IPS DF 6.9 (cell line): ENCODE data around the gene PTGIS.

Source experiments
- DNase-seq: peaks from one replicate; pipeline ENCODE4 v3.0.0-alpha.2; 2013; ENCODE audit warnings: low read depth, low spot score
- H3K27ac ChIP-seq: one replicate; pipeline ENCODE4 v1.5.1; 2013; ENCODE audit warnings: low read length, control low read depth
- H3K27me3 ChIP-seq: 2 replicates; pipeline ENCODE4 v1.6.1; 2013; ENCODE audit warnings: mild to moderate bottlenecking, low read length; ENCODE audit not compliant: control insufficient read depth, insufficient read depth
- H3K36me3 ChIP-seq: 2 replicates; pipeline ENCODE4 v1.6.1; 2013; ENCODE audit warnings: low read length; ENCODE audit not compliant: control insufficient read depth, insufficient read depth
- H3K4me1 ChIP-seq: 2 replicates; pipeline ENCODE4 v1.6.1; 2013; ENCODE audit warnings: low read length; ENCODE audit not compliant: control insufficient read depth, insufficient read depth
- H3K4me3 ChIP-seq: 2 replicates; pipeline ENCODE4 v1.5.1; 2013; ENCODE audit warnings: mild to moderate bottlenecking, low read length
- H3K9me3 ChIP-seq: 2 replicates; pipeline ENCODE4 v1.6.1; 2013; ENCODE audit warnings: low read length, inconsistent platforms; ENCODE audit not compliant: control insufficient read depth, insufficient read depth
- WGBS: extraction: QIAGEN DNeasy Blood & Tissue Kit; methylation state at CpG from one replicate; pipeline ENCODE4 v1.1.7; 2013; ENCODE audit warnings: mixed read lengths, missing lambda C conversion rate; ENCODE audit not compliant: insufficient read length, insufficient coverage; 5-methylcytosine and 5-hydroxymethylcytosine counted together

PTGIS gene

GRCh38 chr20:49489688-49490087, 78.2 kb downstream of the PTGIS start:
- WGBS, result no CpG with 5 or more reads among the region's 5 CpGs
- no peaks in the 10 kb centered on the region for H3K9me3 ChIP-seq
- H3K4me3 ChIP-seq, result no peak overlapping the region
- no peaks in the 10 kb centered on the region for H3K4me1 ChIP-seq
- no peak for DNase-seq
- H3K27ac ChIP-seq, result no peak overlapping the region
- no peaks in the 10 kb centered on the region for H3K36me3 ChIP-seq
- no peaks in the 10 kb centered on the region for H3K27me3 ChIP-seq

GRCh38 chr20:49486064-49486463, 81.9 kb downstream of the PTGIS start:
- no peak overlapping the region for H3K27ac ChIP-seq
- H3K9me3 ChIP-seq, result no peaks in the 10 kb centered on the region
- DNase-seq, result no peak
- no peak overlapping the region for H3K4me3 ChIP-seq
- H3K36me3 ChIP-seq, result no peaks in the 10 kb centered on the region; the same call in 1 of the 2 replicates
- peaks cover 2% of the 10 kb centered on the region; the same call in 1 of the 2 replicates for H3K4me1 ChIP-seq
- H3K27me3 ChIP-seq, result no peaks in the 10 kb centered on the region

- peaks cover 2% of the 10 kb centered on the region; the same call in 1 of the 2 replicates for H3K4me1 ChIP-seq
- WGBS, result no CpG with 5 or more reads among the region's 1 CpG
- H3K27me3 ChIP-seq, result no peaks in the 10 kb centered on the region
- no peaks in the 10 kb centered on the region; the same call in 1 of the 2 replicates for H3K36me3 ChIP-seq
- no peak overlapping the region for H3K4me3 ChIP-seq
- no peaks in the 10 kb centered on the region for H3K9me3 ChIP-seq
- no peak overlapping the region for H3K27ac ChIP-seq
- DNase-seq, result no peak
These were observed 82.4 kb downstream of the PTGIS start for GRCh38 chr20:49485563-49485962.

- Histone ChIP-seq H3K36me3 (no peaks in the 10 kb centered on the region; the same call in 1 of the 2 replicates), H3K27ac (no peak overlapping the region), H3K4me1 (peaks cover 2% of the 10 kb centered on the region; the same call in 1 of the 2 replicates), H3K4me3 (peak overlapping the region; percentile 45; the same call in 1 of the 2 replicates), H3K9me3 (no peaks in the 10 kb centered on the region), H3K27me3 (no peaks in the 10 kb centered on the region)
- peak; percentile 57 for DNase-seq
- WGBS, result no CpG with 5 or more reads among the region's 61 CpGs
These were observed 83.5 kb downstream of the PTGIS start for GRCh38 chr20:49484180-49485140.

GRCh38 chr20:49483696-49484123, 84.2 kb downstream of the PTGIS start:
- Histone ChIP-seq H3K4me3 (peak overlapping the region; percentile 50; the same call in 1 of the 2 replicates), H3K9me3 (no peaks in the 10 kb centered on the region), H3K4me1 (peaks cover 2% of the 10 kb centered on the region; the same call in 1 of the 2 replicates), H3K27ac (no peak overlapping the region), H3K36me3 (no peaks in the 10 kb centered on the region; the same call in 1 of the 2 replicates), H3K27me3 (no peaks in the 10 kb centered on the region)
- no CpG with 5 or more reads among the region's 44 CpGs for WGBS
- DNase-seq, result no peak

- H3K27ac ChIP-seq, result no peak overlapping the region
- H3K4me3 ChIP-seq, result peak overlapping the region; percentile 50; the same call in 1 of the 2 replicates
- no CpG with 5 or more reads among the region's 27 CpGs for WGBS
These were observed 84.8 kb downstream of the PTGIS start for GRCh38 chr20:49483018-49483695.

GRCh38 chr20:49482621-49483017, 85.3 kb downstream of the PTGIS start, which contains the start of gene KCNB1:
KCNB1 (minus strand) TSS chr20:49482668; CDS start chr20:49482480, 188 bp downstream.
- H3K27me3 ChIP-seq, result no peaks in the 10 kb centered on the region
- no peak within 1 kb of the TSS for H3K27ac ChIP-seq
- no peaks in the 10 kb centered on the region for H3K9me3 ChIP-seq
- WGBS, result no CpG with 5 or more reads among the region's 34 CpGs
- no peaks in the 10 kb centered on the region; the same call in 1 of the 2 replicates for H3K36me3 ChIP-seq
- peaks cover 2% of the 10 kb centered on the region; the same call in 1 of the 2 replicates for H3K4me1 ChIP-seq
- peak; percentile 58 for DNase-seq
- peak within 1 kb of the TSS; percentile 50; the same call in 1 of the 2 replicates for H3K4me3 ChIP-seq

More at GRCh38 chr20:49483018-49483695, 84.8 kb downstream of the PTGIS start:
- DNase-seq, result no peak
- Histone ChIP-seq H3K27me3 (no peaks in the 10 kb centered on the region), H3K36me3 (no peaks in the 10 kb centered on the region; the same call in 1 of the 2 replicates), H3K9me3 (no peaks in the 10 kb centered on the region), H3K4me1 (peaks cover 2% of the 10 kb centered on the region; the same call in 1 of the 2 replicates)

- Histone ChIP-seq H3K27me3 (no peaks in the 10 kb centered on the region), H3K9me3 (no peaks in the 10 kb centered on the region), H3K4me1 (peaks cover 2% of the 10 kb centered on the region; the same call in 1 of the 2 replicates), H3K36me3 (no peaks in the 10 kb centered on the region; the same call in 1 of the 2 replicates), H3K4me3 (no peak overlapping the region), H3K27ac (no peak overlapping the region)
- WGBS, result no CpG with 5 or more reads among the region's 46 CpGs
- DNase-seq, result no peak
These were observed 85.8 kb downstream of the PTGIS start for GRCh38 chr20:49482173-49482572.

- Histone ChIP-seq H3K9me3 (no peaks in the 10 kb centered on the region), H3K4me3 (no peak overlapping the region), H3K27ac (no peak overlapping the region), H3K27me3 (no peaks in the 10 kb centered on the region), H3K4me1 (peaks cover 2% of the 10 kb centered on the region; the same call in 1 of the 2 replicates), H3K36me3 (no peaks in the 10 kb centered on the region; the same call in 1 of the 2 replicates)
- WGBS, result no CpG with 5 or more reads among the region's 3 CpGs
- DNase-seq, result no peak
These were observed 86.8 kb downstream of the PTGIS start for GRCh38 chr20:49481116-49481515.

- Histone ChIP-seq H3K36me3 (no peaks in the 10 kb centered on the region; the same call in 1 of the 2 replicates), H3K4me3 (no peak overlapping the region), H3K27ac (no peak overlapping the region), H3K27me3 (no peaks in the 10 kb centered on the region), H3K9me3 (no peaks in the 10 kb centered on the region), H3K4me1 (peaks cover 2% of the 10 kb centered on the region; the same call in 1 of the 2 replicates)
- no peak for DNase-seq
- no CpG with 5 or more reads among the region's 3 CpGs for WGBS
These were observed 87.7 kb downstream of the PTGIS start for GRCh38 chr20:49480236-49480635.
